Activated CD4-positive, alpha-beta T cell treated with anti-CD3 and anti-CD28 coated beads, Interleukin-2, Interleukin-6, amounts not matched to agents 100 ng/mL and 50 ng/mL, durations not matched to agents 16 hours and 8 hours (primary cell): ENCODE data around the gene DHX38.
A peak's percentile ranks its signal among the peaks of the same experiment; 100 is the strongest.

Experiments
- DNase-seq: peaks from one replicate; pipeline ENCODE4 v3.0.0-alpha.2; 2020

Gene DHX38

DNA sequence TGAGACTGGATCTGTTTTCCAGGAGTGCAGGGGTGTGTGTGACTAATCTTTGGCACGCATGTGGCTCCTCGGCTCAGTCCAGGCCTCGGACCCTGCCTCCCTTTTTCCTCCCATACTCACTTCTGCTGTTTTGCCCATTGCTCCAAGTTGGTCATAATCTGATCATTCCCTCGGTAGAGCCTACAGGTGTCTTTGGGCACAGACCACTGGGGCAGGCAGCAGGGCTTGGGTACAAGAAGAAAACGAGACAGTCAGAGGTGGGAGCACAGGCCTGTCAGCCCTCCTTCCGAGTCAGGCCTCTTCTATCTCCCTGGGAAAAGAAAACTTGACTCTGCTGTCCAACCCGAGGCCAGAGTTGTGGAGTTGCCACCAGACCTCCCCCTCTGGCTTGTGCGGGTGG, 29.8 kb downstream of the DHX38 start:
- no peak for DNase-seq

DNA sequence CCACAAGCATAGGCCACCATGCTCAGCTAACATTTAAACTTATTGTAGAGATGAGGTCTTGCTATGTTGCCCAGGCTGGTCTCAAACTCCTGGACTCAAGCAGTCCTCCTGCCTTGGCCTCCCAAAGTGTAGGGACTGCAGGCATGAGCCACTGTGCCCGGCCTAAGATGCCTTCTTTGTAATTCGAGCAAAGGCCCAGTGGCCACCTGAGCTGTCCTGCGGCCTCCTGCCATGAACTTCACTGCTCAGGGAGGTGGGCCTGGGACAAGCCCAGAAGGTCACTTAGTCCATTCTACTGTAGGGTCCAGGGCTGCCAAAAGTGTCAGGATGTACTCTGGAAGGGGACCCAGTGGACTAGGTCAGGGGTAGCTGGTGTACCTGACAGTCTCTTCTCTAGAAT, 30.5 kb downstream of the DHX38 start:
- no peak for DNase-seq

DNA sequence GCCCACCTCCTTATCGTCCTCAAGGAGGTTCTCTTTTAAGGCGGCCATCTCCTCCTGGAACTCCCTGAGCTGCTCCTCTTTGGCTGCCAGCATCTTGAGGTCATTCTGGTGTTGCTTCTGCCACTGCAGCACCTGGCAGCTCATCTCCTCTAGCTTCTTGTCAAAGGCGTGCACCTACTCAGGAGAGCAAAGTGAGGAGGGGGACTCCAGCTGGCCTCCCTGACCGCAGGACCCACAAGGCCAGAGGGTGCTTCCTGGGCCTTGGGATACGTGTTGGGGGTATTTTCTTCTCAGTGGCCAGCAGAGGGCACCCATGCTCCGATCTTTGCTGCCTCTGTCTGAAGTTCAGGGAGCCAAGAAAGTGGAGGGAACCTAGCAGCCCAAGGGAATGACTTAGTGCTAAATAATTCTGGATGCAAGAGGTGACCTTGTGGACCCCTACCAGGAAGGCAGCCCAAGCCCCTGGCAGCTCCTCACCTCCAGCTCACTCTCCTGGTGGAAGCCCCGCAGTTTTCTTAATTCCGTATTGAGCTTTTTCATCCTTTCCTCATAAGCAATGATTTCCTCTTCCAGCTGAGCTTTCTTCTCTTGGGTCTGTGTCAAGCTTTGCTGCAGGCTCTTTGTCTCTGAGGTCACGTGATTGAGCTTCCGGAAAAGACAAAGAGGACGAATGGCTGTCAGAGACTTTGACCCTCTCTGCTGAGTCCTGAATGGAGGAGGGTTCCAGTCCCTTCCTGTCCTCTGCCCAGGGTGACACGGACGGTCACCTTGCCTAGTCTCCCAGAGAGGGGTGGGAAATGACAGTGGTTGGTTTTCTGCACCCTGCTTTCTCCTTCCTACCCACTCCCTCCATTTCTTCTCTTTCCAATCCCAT, 31.4 kb downstream of the DHX38 start:
- peak; percentile 73 for DNase-seq

DNA sequence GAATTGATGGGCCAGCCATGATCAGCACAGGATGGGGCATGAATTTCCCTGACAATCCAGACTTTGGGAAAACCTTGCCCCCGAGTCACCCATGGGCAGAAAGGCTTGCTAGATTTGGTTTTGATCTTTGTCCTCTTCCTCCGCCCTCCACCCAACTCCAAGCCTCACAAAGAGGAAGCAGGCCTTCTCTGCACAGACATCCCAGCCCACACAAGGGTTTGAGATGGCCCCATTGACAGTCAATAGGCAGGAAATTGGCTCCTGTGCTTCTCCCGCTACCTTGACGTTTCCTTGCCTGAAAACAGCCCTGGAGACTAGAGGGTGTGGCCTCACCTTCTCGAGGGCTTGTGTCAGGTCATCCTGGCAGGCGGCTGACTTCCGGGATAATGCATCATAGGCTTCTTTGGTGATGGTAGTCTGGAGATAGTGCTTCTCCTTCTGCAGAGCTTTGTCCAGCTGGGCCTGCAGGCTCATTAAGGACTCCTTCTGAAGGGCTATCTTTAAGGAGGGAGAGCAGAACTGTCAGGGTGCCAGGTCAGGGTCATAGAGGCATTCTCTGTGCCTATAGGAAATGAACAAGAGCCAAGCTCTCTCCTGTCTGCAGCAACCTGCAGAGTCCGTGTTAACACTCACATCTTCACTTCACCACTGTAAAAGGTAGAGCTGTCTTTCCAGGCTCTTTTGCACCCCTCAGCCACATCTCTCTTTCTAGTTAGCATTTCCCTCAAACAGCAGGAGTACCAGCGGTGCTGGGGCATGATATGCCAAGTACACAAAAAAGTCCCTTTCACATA, 32.2 kb downstream of the DHX38 start:
- DNase-seq = no peak

DNA sequence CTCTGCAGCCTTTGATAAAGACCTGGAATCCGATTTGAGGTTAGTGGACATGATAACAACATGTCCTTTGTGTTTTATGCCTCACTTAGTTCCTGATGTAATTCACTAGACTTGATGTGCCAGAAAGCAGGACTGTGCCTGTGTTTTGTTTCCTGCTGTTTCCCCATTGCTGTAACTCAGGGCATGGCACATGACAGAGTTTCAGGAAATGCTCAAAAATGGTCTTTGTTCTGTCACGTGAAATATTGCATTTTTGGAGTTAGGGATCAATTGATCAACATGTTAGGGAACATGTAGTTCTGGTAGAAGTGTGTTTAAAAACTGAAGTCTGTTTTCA, 32.8 kb downstream of the DHX38 start:
- no peak for DNase-seq

DNA sequence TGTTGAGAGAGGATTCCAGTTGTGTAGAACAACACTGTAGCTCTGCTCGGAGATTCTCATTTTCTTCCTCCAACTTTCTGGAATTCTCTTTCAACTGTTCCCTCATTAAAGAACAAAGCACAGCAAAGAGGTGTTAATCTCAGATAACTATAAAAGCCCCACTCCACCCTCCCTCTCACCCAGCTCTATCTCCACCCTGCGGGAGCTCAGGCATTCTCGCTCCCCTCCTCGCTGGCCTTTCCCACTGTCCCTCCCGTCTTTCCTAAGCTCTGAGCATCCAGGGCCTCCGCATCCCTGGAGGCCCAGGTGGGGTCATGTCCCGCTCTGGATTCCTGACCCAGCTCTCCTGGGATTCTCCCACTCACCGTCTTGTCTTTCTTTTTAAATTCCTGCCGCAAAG, 35.1 kb downstream of the DHX38 start:
- no peak for DNase-seq

DNA sequence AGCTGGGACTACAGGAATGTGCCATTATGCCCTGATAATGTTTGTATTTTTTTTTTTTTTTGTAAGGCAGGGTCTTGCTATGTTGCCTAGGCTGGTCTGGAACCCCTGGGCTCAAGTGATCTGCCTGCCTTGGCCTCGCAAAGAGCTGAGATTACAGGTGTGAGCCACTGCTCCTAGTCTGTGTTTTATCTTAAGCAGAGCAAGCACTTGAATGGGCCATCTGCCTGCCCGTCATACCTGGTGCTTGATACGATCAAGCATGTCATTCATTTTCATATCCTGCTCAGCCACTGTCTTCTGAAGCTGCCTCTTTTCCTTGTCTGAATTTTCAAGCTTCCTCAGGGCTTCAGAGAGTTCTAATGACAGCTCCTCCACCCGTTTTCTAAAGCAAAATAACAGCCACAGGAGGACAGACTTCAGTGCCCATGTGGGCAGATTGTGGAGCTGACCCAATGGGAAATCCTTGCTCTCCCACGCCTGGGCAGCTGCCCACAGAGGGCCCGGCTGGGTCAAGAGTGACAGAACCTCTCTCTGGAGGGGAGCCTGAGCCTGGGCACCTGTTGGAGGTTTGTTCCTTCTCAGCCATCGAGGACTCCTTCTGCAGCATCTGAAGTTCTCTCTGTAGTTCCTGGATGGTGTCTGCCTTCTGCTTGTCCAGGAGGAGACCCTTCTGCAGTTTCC, 36.5 kb downstream of the DHX38 start:
- no peak for DNase-seq

DNA sequence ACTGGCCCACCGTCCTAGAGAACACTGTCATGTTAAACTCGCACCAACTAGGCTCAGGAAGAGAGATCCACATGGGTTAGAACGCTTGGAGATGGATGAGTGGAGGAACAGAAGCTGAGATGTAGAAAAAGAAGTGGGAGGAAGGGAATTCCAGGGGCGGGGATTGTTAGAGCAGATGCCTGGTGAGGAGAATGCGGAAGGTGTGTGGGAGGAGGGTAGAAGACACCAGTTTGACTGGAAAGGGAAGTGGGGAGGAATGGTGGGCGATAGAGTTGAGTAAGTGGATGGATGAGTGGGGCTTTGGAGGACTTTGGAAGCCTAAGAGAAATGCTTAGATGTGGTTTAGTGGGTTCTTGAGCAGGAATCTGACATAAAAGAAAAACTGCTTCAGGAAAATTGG, 37.4 kb downstream of the DHX38 start:
- DNase-seq = no peak

DNA sequence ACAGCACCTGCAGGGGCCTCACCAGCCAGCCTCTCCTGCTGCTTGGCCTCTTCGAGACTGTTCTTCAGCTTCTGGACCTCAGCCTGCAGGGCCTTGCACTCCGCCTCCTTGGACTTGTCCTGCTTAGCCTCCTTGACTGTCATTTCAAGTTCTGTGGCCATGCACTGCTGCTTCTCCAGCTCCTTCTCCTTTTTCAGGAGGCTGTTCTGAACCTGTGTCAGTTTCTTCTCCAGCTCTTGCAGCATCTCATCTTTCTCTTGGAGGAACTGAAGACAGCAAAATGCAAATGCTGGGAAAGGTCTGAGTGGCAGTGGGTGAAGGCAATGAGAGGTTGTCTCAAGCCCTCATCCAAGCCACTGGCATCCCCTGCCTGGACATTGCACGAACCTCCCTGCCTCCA, 39.1 kb downstream of the DHX38 start:
- DNase-seq = no peak

DNA sequence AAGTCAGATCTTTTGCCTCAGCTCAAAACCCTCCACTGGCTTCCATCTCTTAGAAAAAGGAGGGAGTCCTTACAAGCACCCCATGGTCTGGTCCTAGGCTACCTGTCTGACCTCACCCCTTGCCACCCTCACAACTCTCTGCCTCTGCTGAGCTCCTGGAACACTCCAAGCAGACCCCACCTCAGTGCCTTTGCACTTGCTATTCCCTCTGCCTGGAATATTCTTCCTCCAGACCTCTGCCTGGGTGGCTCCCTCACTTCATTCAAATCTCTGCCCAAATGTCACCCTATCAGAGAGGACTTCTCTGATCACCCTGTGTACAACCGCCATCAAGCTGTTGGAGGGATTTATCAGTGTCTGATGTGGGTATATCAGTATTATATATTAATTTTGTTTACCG, 40.9 kb downstream of the DHX38 start:
- no peak for DNase-seq

DNA sequence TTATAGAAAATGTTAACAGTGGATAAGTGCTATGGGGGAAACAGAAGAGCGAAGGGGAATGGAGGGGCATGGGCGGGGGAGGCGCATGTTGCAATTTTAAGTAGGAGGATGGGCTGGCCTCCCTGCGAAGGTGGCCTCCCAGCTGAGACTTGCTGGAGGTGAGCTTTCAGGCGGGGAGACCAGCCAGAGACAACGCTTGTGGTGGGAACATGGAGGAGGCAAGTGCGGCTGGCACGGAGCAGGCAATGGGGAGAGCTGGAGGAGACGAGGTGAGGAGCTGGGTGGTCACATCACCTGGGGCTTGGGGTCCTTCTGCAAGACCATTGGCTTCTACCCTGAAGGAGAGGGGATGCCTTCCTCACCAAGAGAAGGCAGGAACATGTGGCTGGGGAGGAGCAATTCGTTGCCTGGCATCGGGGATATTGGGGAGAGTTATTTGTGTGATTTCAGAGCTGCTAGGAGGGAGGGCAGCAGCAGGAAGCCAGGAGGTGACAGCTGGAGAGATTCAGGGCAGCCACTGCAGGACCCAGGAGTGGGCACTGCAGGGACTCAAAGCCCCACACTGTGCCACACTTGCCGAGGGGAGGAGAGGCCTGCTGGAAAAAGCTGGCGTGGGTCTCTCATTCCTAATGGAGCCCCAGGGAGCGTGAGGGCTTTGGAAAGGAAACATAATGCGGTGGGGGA, 43.9 kb downstream of the DHX38 start:
- DNase-seq = no peak

DNA sequence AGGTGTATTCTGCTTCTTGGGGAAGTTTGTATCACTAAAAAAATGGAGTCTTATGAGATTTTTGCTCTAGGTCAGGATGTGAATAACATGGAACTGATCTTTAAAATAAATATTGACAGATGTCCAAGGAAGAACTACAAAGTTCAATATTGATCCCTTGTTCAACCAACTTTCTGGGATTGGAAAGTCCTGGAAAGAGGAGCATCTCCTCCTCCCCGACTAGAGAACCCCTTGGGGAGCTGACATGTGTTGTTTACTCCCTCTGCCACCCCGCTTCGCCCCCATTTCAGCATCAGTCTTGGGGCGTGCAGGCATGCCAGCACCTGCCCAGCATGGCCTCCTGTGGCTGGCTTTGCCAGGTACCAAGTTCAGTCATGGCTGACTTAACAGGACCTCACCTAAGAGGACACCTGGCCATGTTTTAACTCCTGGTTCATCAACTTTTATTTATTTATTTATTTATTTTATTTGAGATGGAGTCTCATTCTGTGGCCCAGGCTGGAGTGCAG, 44.5 kb downstream of the DHX38 start:
- DNase-seq = no peak

DNA sequence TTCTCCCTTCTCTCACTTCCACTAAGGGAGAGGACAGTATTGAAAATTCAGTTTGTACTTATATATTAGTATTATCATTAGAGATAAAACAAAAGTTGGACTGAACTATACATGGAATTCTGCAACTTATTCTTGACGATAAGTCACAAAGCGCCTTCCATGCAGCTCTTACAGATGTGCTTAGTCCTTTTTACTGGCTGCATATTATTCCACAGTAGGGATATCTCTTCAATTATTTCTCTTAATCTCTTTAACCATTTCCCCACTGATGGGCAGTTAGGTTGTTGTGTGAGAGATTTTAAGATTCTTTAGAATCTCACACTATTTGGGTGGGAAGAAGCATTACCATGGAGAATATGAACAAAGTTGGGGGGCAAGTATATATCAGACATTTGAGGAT, 46.3 kb downstream of the DHX38 start:
- DNase-seq = no peak

DNA sequence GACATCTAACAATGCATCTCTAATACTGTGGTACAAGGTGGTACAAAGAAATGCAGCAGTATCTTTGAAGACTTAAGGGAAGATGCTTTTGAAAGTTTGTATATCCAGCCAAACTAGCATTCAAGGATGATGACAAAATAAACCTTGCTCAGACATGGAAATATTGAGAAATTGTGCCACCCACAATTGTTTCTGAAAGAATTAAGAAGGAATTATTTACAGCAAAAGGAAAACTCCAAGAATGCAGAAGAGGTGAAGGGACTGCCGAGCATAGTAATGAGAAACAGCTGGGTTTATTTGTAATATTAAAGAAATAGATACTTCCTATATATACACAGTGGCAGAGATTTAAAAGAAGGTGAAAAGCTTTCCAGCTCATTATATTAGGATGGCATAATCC, 48.8 kb downstream of the DHX38 start:
- no peak for DNase-seq

DNA sequence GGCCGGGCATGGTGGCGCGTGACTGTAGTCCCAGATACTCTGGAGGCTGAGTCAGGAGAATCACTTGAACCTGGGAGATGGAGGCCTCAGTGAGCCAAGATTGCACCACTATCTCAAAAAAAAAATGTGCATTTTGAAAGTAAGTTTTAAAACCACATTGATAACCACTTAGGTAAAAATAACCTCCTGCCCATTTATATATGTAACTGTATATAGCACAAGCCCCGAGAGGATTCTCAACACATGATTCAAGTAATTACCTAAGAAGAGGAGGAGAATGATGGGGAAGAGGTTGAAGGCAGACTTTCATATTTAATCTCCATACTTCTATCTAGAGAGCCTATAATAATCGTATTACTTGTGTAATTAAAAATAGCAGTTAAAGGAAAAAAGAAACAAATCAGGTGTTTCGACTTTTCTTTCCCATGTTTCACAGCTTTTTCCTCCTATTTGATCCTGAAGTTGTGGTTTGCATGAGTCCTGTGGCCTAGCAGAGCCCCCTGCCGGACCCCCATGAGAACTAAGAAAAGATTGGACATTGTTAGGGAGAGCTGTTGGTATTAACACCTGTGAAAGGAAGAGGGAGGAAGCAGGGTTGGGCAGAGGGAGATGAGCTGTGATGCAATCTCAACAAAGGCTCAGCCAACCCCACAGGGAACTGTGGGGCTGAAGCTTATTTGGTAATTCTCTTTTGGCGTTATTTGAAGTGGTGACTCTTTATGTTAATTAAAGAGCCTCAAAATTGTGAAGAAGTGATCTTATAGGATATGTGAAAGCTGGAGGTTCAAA, 56.2 kb downstream of the DHX38 start:
- DNase-seq = no peak

DNA sequence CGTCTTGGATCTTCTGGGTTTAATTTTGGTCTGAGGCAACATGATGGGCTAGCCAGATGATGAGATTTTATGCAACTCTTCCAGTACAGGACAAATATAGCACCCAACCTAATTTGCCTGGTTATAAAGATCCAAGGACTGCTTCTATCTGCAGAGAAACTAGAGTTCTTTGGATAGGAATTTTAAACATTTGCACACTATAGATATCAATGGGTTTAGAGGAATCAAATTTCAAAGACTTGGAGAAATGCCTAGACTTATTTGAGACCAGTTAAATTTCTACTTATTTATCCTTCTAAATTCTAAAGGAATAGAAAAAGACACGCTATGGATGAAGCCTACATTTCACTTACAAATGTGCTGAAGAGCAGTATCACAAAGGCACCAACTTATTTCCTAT, 65.7 kb downstream of the DHX38 start:
- no peak for DNase-seq

DNA sequence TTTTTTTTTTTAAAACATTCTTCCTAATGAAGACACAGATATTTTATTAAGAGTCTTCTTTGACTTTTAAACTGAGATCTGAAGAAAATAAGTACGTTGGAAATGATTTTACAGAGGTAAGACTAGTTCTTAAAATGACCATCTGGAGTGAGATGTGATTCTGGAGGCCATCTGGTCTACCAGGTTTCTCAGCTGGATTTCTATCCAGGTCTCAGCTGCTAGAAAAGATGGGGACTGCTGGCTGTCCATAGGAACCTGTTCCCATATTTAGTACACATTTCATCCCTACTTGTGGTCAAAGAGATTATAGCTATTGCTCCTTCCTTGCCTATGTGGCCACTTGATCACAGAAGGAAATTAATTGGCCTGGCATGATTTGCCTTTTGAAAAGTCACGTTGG, 66.2 kb downstream of the DHX38 start:
- no peak for DNase-seq

DNA sequence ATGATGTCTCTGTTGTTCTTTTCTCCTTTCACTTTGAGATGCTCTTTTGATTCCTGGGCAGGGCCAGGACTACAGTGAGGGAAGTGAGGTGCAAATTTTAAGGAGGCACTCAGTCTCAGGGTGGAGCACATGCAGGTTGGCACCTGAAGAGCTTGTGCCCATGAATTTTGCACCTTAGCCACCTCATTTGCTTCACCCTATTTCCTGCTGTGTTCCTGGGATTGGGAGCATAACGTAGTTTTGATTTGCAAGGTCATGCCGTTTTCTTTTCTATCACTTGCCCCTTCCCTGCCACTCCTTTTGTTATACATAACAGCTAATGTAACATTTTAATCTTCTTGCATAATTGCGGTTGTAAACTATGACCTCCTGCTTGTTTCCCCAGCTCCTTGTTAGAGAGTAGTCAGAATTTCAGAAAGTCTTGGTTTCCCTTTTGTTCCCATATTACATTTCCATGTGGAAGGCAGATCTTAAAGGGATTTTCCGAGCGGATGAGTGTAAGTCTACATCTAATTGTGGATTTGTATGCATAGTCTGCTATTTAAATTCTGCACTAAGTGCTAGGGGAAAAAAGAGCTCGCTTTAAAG, 68.6 kb downstream of the DHX38 start:
- no peak for DNase-seq
